HEK293 (cell line): Measurements from ENCODE around the gene GRIK2.

Source experiments
- CTCF ChIA-PET: fragments of 350-600 bp; formaldehyde crosslinking; extraction: SDS; loops from one replicate; lab custom pipeline; 2021; ENCODE audit warnings: antibody characterized with exemption; lab: Yijun Ruan, JAX
- POLR2A ChIA-PET: fragments of 300-600 bp; formaldehyde crosslinking; extraction: SDS; loops from one replicate; lab custom pipeline; 2020; ENCODE audit warnings: antibody characterized with exemption, inconsistent platforms; lab: Yijun Ruan, JAX
- H3K27ac ChIP-seq: fragments of 200-500 bp; sonication (Bioruptor generic); 2 replicates; pipeline ENCODE4 v1.5.1; 2014; ENCODE audit warnings: low read depth, low read length, control low read depth, inconsistent platforms; ENCODE audit errors: extremely low read depth
- H3K36me3 ChIP-seq, 2 experiments: fragments of 200-500 bp in 1 of 2; sonication (Bioruptor generic) in 1 of 2; 1 replicate in 1 of 2; 2 replicates in 1 of 2; pipeline ENCODE4 v1.5.1; 2014 to 2017; ENCODE audit warnings: inconsistent platforms in 2 of 2, low read length in 2 of 2; ENCODE audit not compliant: control insufficient read depth in 2 of 2, insufficient read depth in 1 of 2
- H3K4me1 ChIP-seq: fragments of 200-500 bp; sonication (Bioruptor generic); 2 replicates; pipeline ENCODE4 v1.5.1; 2014; ENCODE audit warnings: mild to moderate bottlenecking, low read length, inconsistent platforms; ENCODE audit not compliant: control insufficient read depth, insufficient read depth
- H3K4me3 ChIP-seq: 2 replicates; pipeline ENCODE4 v1.5.1; 2011; ENCODE audit warnings: low read depth, mild to moderate bottlenecking, control low read depth, low read length, moderate library complexity
- H3K9me3 ChIP-seq: fragments of 200-500 bp; sonication (Bioruptor generic); 2 replicates; pipeline ENCODE4 v1.5.1; 2014; ENCODE audit warnings: low read depth, low read length, inconsistent platforms; ENCODE audit not compliant: control insufficient read depth, insufficient read depth
- BCL11B ChIP-seq: fragments of 450-650 bp; formaldehyde crosslinking; IDR thresholded peaks from 2 replicates; pipeline ENCODE4 v1.5.1; 2016; ENCODE audit warnings: low read depth, missing biosample characterization, missing genetic modification characterization
- FEZF1 ChIP-seq: fragments of 450-650 bp; formaldehyde crosslinking; IDR thresholded peaks from 2 replicates; pipeline ENCODE4 v1.5.1; 2016; ENCODE audit warnings: missing biosample characterization, missing genetic modification characterization
- ZBTB1 ChIP-seq: fragments of 450-650 bp; formaldehyde crosslinking; IDR thresholded peaks from 2 replicates; pipeline ENCODE4 v1.5.1; 2016; ENCODE audit warnings: missing biosample characterization, missing genetic modification characterization
- ZFP41 ChIP-seq: fragments of 450-650 bp; formaldehyde crosslinking; IDR thresholded peaks from 2 replicates; pipeline ENCODE4 v1.5.1; 2016; ENCODE audit warnings: missing biosample characterization, missing genetic modification characterization, borderline replicate concordance
- ZNF175 ChIP-seq: fragments of 450-650 bp; formaldehyde crosslinking; IDR thresholded peaks from 2 replicates; pipeline ENCODE4 v1.5.1; 2016; ENCODE audit warnings: missing biosample characterization, missing genetic modification characterization
- ZNF274 ChIP-seq, 2 experiments: fragments of 200-500 bp in 1 of 2; fragments of 450-650 bp in 1 of 2; sonication (Bioruptor generic) in 1 of 2; formaldehyde crosslinking in 1 of 2; IDR thresholded peaks; 2 replicates each; pipeline versions ENCODE4 v1.5.1 to v1.6.1; 2014 to 2016; ENCODE audit warnings: borderline replicate concordance in 1 of 2, inconsistent platforms in 1 of 2, low read length in 1 of 2, missing biosample characterization in 1 of 2, missing genetic modification characterization in 1 of 2
- ZNF280D ChIP-seq: fragments of 450-650 bp; formaldehyde crosslinking; IDR thresholded peaks from 2 replicates; pipeline ENCODE4 v1.5.1; 2016; ENCODE audit warnings: missing biosample characterization, missing genetic modification characterization
- ZNF302 ChIP-seq: fragments of 450-650 bp; formaldehyde crosslinking; IDR thresholded peaks from 2 replicates; pipeline ENCODE4 v1.5.1; 2016; ENCODE audit warnings: missing biosample characterization, missing genetic modification characterization, low read depth
- ZNF398 ChIP-seq: fragments of 450-650 bp; formaldehyde crosslinking; IDR thresholded peaks from 2 replicates; pipeline ENCODE4 v1.5.1; 2017; ENCODE audit warnings: missing biosample characterization, missing genetic modification characterization
- ZNF426 ChIP-seq: fragments of 450-650 bp; formaldehyde crosslinking; IDR thresholded peaks from 2 replicates; pipeline ENCODE4 v1.5.1; 2017; ENCODE audit warnings: missing biosample characterization, missing genetic modification characterization, mild to moderate bottlenecking, inconsistent platforms, moderate library complexity
- ZNF549 ChIP-seq: fragments of 450-650 bp; IDR thresholded peaks from 2 replicates; pipeline ENCODE4 v1.5.1; 2018; ENCODE audit warnings: missing biosample characterization, missing genetic modification characterization, mild to moderate bottlenecking, inconsistent platforms, moderate library complexity
- ZNF561 ChIP-seq: fragments of 450-650 bp; IDR thresholded peaks from 2 replicates; pipeline ENCODE4 v1.5.1; 2018; ENCODE audit warnings: missing biosample characterization, missing genetic modification characterization, borderline replicate concordance
- ZNF571 ChIP-seq: fragments of 450-650 bp; formaldehyde crosslinking; IDR thresholded peaks from 2 replicates; pipeline ENCODE4 v1.5.0; 2017; ENCODE audit warnings: missing biosample characterization, missing genetic modification characterization
- ZNF645 ChIP-seq: fragments of 450-650 bp; formaldehyde crosslinking; IDR thresholded peaks from 2 replicates; pipeline ENCODE4; 2016; ENCODE audit warnings: missing biosample characterization, missing genetic modification characterization
- ZNF677 ChIP-seq: fragments of 450-650 bp; IDR thresholded peaks from 2 replicates; pipeline ENCODE4 v1.5.0; 2018; ENCODE audit warnings: missing biosample characterization, mild to moderate bottlenecking, missing genetic modification characterization, moderate library complexity
- ZNF768 ChIP-seq: fragments of 450-650 bp; formaldehyde crosslinking; IDR thresholded peaks from 2 replicates; pipeline ENCODE4 v1.5.1; 2018; ENCODE audit warnings: missing biosample characterization, mild to moderate bottlenecking, missing genetic modification characterization
- ZNF791 ChIP-seq: fragments of 450-650 bp; formaldehyde crosslinking; IDR thresholded peaks from 2 replicates; pipeline ENCODE4 v1.5.1; 2016; ENCODE audit warnings: missing biosample characterization, missing genetic modification characterization
- ZSCAN4 ChIP-seq: fragments of 450-650 bp; formaldehyde crosslinking; IDR thresholded peaks from 2 replicates; pipeline ENCODE4 v1.5.1; 2017; ENCODE audit warnings: missing biosample characterization, missing genetic modification characterization

The GRIK2 gene

GRCh38 chr6:101422251-101422650, 28.7 kb downstream of the GRIK2 start:
- H3K9me3 ChIP-seq: no peaks in the 10 kb centered on the region
- TF ChIP-seq ZNF791 (tag by site-specific recombination): no peak
- TF ChIP-seq FEZF1 (tag by site-specific recombination): no peak
- TF ChIP-seq ZSCAN4 (tag by site-specific recombination): no peak
- no peak for TF ChIP-seq BCL11B (tag by site-specific recombination)
- no peak for TF ChIP-seq ZNF549 (tag by site-specific recombination)
- no peak for TF ChIP-seq ZNF274 (IDR thresholded peaks at IDR 0.05; ENCODE audit: low read length)
- no peak for TF ChIP-seq ZNF274 (tag by site-specific recombination; IDR thresholded peaks at IDR 0.05; ENCODE audit: borderline replicate concordance)
- H3K27ac ChIP-seq: no peak overlapping the region
- ChIA-PET POLR2A (no interaction called here), CTCF (interaction anchor here (0.6 kb wide), 1 partner anchor 29 kb away, joined by 7 read pairs; no protein-coding TSS in a partner anchor)
- no peaks in the 10 kb centered on the region for H3K4me1 ChIP-seq
- no peak overlapping the region for H3K4me3 ChIP-seq
- no peaks in the 10 kb centered on the region for H3K36me3 ChIP-seq

- H3K9me3 ChIP-seq: no peaks in the 10 kb centered on the region
- no peaks in the 10 kb centered on the region for H3K36me3 ChIP-seq
- no peak overlapping the region for H3K27ac ChIP-seq
- no peak overlapping the region for H3K4me3 ChIP-seq
- H3K4me1 ChIP-seq: no peaks in the 10 kb centered on the region
- TF ChIP-seq ZNF768 (tag by site-specific recombination): no peak
- TF ChIP-seq ZBTB1 (tag by site-specific recombination): no peak
- no peak for TF ChIP-seq ZNF398 (tag by site-specific recombination)
- no peak for TF ChIP-seq ZNF426
- no peak for TF ChIP-seq ZNF645 (tag by site-specific recombination)
- no peak for TF ChIP-seq ZFP41 (tag by site-specific recombination)
- TF ChIP-seq ZNF571 (tag by site-specific recombination): no peak
- TF ChIP-seq ZNF791 (tag by site-specific recombination): no peak
- TF ChIP-seq ZNF280D (tag by site-specific recombination): no peak
- TF ChIP-seq ZNF561 (tag by site-specific recombination): no peak
- TF ChIP-seq ZNF677 (tag by site-specific recombination): no peak
- TF ChIP-seq ZNF175 (tag by site-specific recombination): no peak
- no peak for TF ChIP-seq ZNF302 (tag by site-specific recombination)
- TF ChIP-seq, all 188 proteins: peak for 0
- CTCF ChIA-PET: no interaction called here
- POLR2A ChIA-PET: no interaction called here
These were observed 29.3 kb downstream of the GRIK2 start for GRCh38 chr6:101422811-101423210.
